Motor neuron (in vitro differentiated cells): ENCODE measurements around the gene SRSF4. TPM values are rescaled to one million over a fixed set of nuclear protein-coding genes. Genes with fewer than 3 reads are reported as not detected.
A peak's percentile ranks its signal among the peaks of the same experiment; 100 is the strongest.

ENCODE experiments used
- ATAC-seq, 8 experiments: fragments of 200-7000 bp; cut with Tn5 transposase; replicated peaks in 6 of 8; 2 replicates each; pipeline ENCODE4 v1.8.0; 2021; ENCODE audit warnings: mild to moderate bottlenecking in 8 of 8, moderate library complexity in 8 of 8
- H3K27ac ChIP-seq, 2 donors: fragments of 250-450 bp; sonication (Bioruptor Pico); 2 replicates each; pipeline ENCODE4 v1.9.0; 2021; ENCODE audit warnings: antibody characterized with exemption in 2 of 2, mild to moderate bottlenecking in 2 of 2, moderate library complexity in 1 of 2
- H3K4me1 ChIP-seq, 2 donors: fragments of 250-450 bp; sonication (Bioruptor Pico); replicated peaks in 1 of 2; 2 replicates each; pipeline ENCODE4 v1.6.1; 2021; ENCODE audit warnings: antibody characterized with exemption in 2 of 2, mild to moderate bottlenecking in 2 of 2, moderate library complexity in 1 of 2
- H3K4me3 ChIP-seq, 5 donors: fragments of 250-450 bp; sonication (Bioruptor Pico); 2 replicates each; pipeline ENCODE4 v1.9.0; 2021; ENCODE audit warnings: antibody characterized with exemption in 5 of 5, mild to moderate bottlenecking in 5 of 5, moderate library complexity in 4 of 5
- WGBS, 10 experiments: fragments of 450-650 bp; shearing (Covaris generic); methylation state at CpG; one replicate each; pipeline ENCODE4 v1.0.0; 2022; 5-methylcytosine and 5-hydroxymethylcytosine counted together
- in situ Hi-C, 9 experiments: fragments of 400-800 bp; cut with MboI; loops; one replicate each; pipeline ENCODE4 v1.15.0; 2021; ENCODE audit warnings: low sequenced_read_pairs in 9 of 9, low pct_unique_long_range_greater_than_20kb in 2 of 9; ENCODE audit not compliant: unreplicated experiment in 9 of 9
- total RNA-seq, 8 experiments: library from RNA; unstranded; fragments of 300-600 nt; gene quantifications; 2 replicates each; pipeline versions ENCODE4 v1.2.3 to v1.2.4, GENCODE V29; 2022

SRSF4 gene
- total RNA-seq, 8 experiments from 2014 or later: 43.5 to 98.4 (median 79.6) TPM

GRCh38 chr1:29197590-29197924 is 15.9 kb upstream of the SRSF4 start:
- Histone ChIP-seq H3K4me1 (peaks cover 0 to 1% of the 10 kb centered on the region in 2 donors), H3K4me3 (no peak overlapping the region), H3K27ac (no peak overlapping the region)
- 71 to 100% (median 100%) methylated on average over 1 to 2 of the region's 2 CpGs; no CpG with 5 or more reads in 3 of the 10 experiments for WGBS, 10 experiments
- in situ Hi-C loops: loop anchor here in 6 of 9 experiments (25.0 kb wide), 1 partner anchor 310 kb away; no protein-coding TSS in a partner anchor
- peak in 4 of 8 experiments; percentile 29 to 84 (median 63) for ATAC-seq

GRCh38 chr1:29196863-29197589 is 15.3 kb upstream of the SRSF4 start:
- 44 to 100% (median 86%) methylated on average over 1 to 7 of the region's 7 CpGs; no CpG with 5 or more reads in 4 of the 10 experiments for WGBS, 10 experiments
- ATAC-seq: peak in 2 of 8 experiments; percentile 18 to 58
- no peak overlapping the region for H3K4me3 ChIP-seq
- in situ Hi-C loops: loop anchor here in 6 of 9 experiments (25.0 kb wide), 1 partner anchor 310 kb away; no protein-coding TSS in a partner anchor
- H3K4me1 ChIP-seq: no peaks in the 10 kb centered on the region
- H3K27ac ChIP-seq: no peak overlapping the region

- 80 to 93% (median 88%) methylated on average over 1 to 8 of the region's 8 CpGs; no CpG with 5 or more reads in 4 of the 10 experiments for WGBS, 10 experiments
- no peaks in the 10 kb centered on the region for H3K4me1 ChIP-seq
- H3K27ac ChIP-seq: no peak overlapping the region
- no peak overlapping the region for H3K4me3 ChIP-seq
- ATAC-seq: peak in 3 of 8 experiments; percentile 34 to 92 (median 46)
- in situ Hi-C loops: loop anchor here in 6 of 9 experiments (25.0 kb wide), 1 partner anchor 309 kb away; no protein-coding TSS in a partner anchor
These were observed 14.2 kb upstream of the SRSF4 start for GRCh38 chr1:29195881-29196291.

GRCh38 chr1:29193879-29194455 is 12.3 kb upstream of the SRSF4 start:
- Histone ChIP-seq H3K4me3 (no peak overlapping the region), H3K27ac (no peak overlapping the region), H3K4me1 (no peaks in the 10 kb centered on the region)
- in situ Hi-C loops: loop anchor here in 6 of 9 experiments (25.0 kb wide), 1 partner anchor 307 kb away; no protein-coding TSS in a partner anchor
- ATAC-seq: peak in 3 of 8 experiments; percentile 13 to 23 (median 18)
- 92 to 100% (median 99%) methylated on average over 2 to 7 of the region's 8 CpGs; no CpG with 5 or more reads in 4 of the 10 experiments for WGBS, 10 experiments

- WGBS, 10 experiments: 64 to 100% (median 90%) methylated on average over 1 to 6 of the region's 6 CpGs
- Histone ChIP-seq H3K4me3 (no peak overlapping the region), H3K4me1 (no peaks in the 10 kb centered on the region), H3K27ac (no peak overlapping the region)
- in situ Hi-C loops: loop anchor here in 6 of 9 experiments (25.0 kb wide), 1 partner anchor 303 kb away; no protein-coding TSS in a partner anchor
- ATAC-seq: no peak
These were observed 9.0 kb upstream of the SRSF4 start for GRCh38 chr1:29190718-29191117.

- H3K27ac ChIP-seq: no peak overlapping the region
- peaks cover 7% of the 10 kb centered on the region in 2 donors for H3K4me1 ChIP-seq
- in situ Hi-C loops: loop anchor here in 6 of 9 experiments (25.0 kb wide), 1 partner anchor 299 kb away; no protein-coding TSS in a partner anchor
- ATAC-seq: no peak
- 20 to 60% (median 37%) methylated on average over 1 of the region's 1 CpG; no CpG with 5 or more reads in 6 of the 10 experiments for whole genome bisulfite sequencing, 10 experiments
- no peak overlapping the region for H3K4me3 ChIP-seq
These were observed 5.0 kb upstream of the SRSF4 start for GRCh38 chr1:29186707-29187106.

- in situ Hi-C loops: loop anchor here in 6 of 9 experiments (25.0 kb wide), 1 partner anchor 299 kb away; no protein-coding TSS in a partner anchor
- no peak overlapping the region for H3K27ac ChIP-seq
- peaks cover 7% of the 10 kb centered on the region in 2 donors for H3K4me1 ChIP-seq
- 40 to 100% (median 76%) methylated on average over 1 to 3 of the region's 3 CpGs for WGBS, 10 experiments
- H3K4me3 ChIP-seq: no peak overlapping the region
- peak in 3 of 8 experiments; percentile 2 to 5 (median 4) for ATAC-seq
These were observed 4.6 kb upstream of the SRSF4 start for GRCh38 chr1:29186252-29186651.

GRCh38 chr1:29183287-29183686 is 1.6 kb upstream of the SRSF4 start:
- no peak for ATAC-seq

GRCh38 chr1:29180497-29181412 is 945 bp downstream of the SRSF4 start:
- 0 to 4% (median 1%) methylated on average over 1 to 28 of the region's 32 CpGs for WGBS, 10 experiments
- in situ Hi-C loops: loop anchor here in 6 of 9 experiments (25.0 kb wide), 1 partner anchor 293 kb away; no protein-coding TSS in a partner anchor
- Histone ChIP-seq H3K4me1 (peaks cover 17 to 25% of the 10 kb centered on the region in 2 donors), H3K27ac (peak overlapping the region; percentile 99 to 100), H3K4me3 (peak overlapping the region; percentile 73 to 98 (median 78))
- ATAC-seq: peak; percentile 1 to 9 (median 4)

More at GRCh38 chr1:29183287-29183686, 1.6 kb upstream of the SRSF4 start:
- H3K4me1 ChIP-seq: peaks cover 17 to 25% of the 10 kb centered on the region in 2 donors
- 75 to 100% (median 92%) methylated on average over 1 of the region's 1 CpG; no CpG with 5 or more reads in 1 of the 10 experiments for WGBS, 10 experiments
- in situ Hi-C loops: loop anchor here in 6 of 9 experiments (25.0 kb wide), 1 partner anchor 296 kb away; no protein-coding TSS in a partner anchor
- no peak overlapping the region for H3K4me3 ChIP-seq
- H3K27ac ChIP-seq: no peak overlapping the region

GRCh38 chr1:29179641-29180184 is 2.0 kb downstream of the SRSF4 start:
- H3K4me3 ChIP-seq: peak overlapping the region; percentile 73 to 98 (median 78)
- WGBS, 10 experiments: 0 to 80% (median 51%) methylated on average over 1 to 4 of the region's 4 CpGs; no CpG with 5 or more reads in 1 of the 10 experiments
- peaks cover 17 to 25% of the 10 kb centered on the region in 2 donors for H3K4me1 ChIP-seq
- in situ Hi-C loops: loop anchor here in 6 of 9 experiments (25.0 kb wide), 1 partner anchor 292 kb away; no protein-coding TSS in a partner anchor
- no peak overlapping the region for H3K27ac ChIP-seq
- ATAC-seq: peak in 1 of 8 experiments; percentile 2

- peaks cover 11 to 17% of the 10 kb centered on the region in 2 donors for H3K4me1 ChIP-seq
- no peak overlapping the region for H3K27ac ChIP-seq
These were observed 4.5 kb downstream of the SRSF4 start for GRCh38 chr1:29177022-29177705.

More at GRCh38 chr1:29177022-29177705, 4.5 kb downstream of the SRSF4 start:
- WGBS, 10 experiments: 22 to 100% (median 93%) methylated on average over 2 to 12 of the region's 12 CpGs
- no peak for ATAC-seq
- no peak overlapping the region for H3K4me3 ChIP-seq
- in situ Hi-C loops: loop anchor here in 6 of 9 experiments (25.0 kb wide), 1 partner anchor 290 kb away; no protein-coding TSS in a partner anchor
